GM18517 (cell line): ENCODE results near the gene CYP27A1.

Source experiments
- ATAC-seq: cut with Tn5 transposase; IDR thresholded peaks from one replicate; pipeline ENCODE4 v1.9.1; 2021; ENCODE audit warnings: mild to moderate bottlenecking, moderate library complexity; ENCODE audit not compliant: unreplicated experiment

CYP27A1 gene

GRCh38 chr2:218809515-218809914 is 27.6 kb downstream of the CYP27A1 start:
- ATAC-seq = no peak

GRCh38 chr2:218810256-218810655 is 28.3 kb downstream of the CYP27A1 start:
- ATAC-seq = no peak

- no peak for ATAC-seq
Observed at GRCh38 chr2:218811382-218811781, 29.4 kb downstream of the CYP27A1 start.

- ATAC-seq = no peak
Observed at GRCh38 chr2:218812096-218812815, 30.3 kb downstream of the CYP27A1 start.

GRCh38 chr2:218812861-218813260 is 30.9 kb downstream of the CYP27A1 start:
- no peak for ATAC-seq

- ATAC-seq = no peak
Observed at GRCh38 chr2:218813771-218814460, 32.0 kb downstream of the CYP27A1 start.

- no peak for ATAC-seq
Observed at GRCh38 chr2:218814540-218815243, 32.7 kb downstream of the CYP27A1 start.

- no peak for ATAC-seq
Observed at GRCh38 chr2:218815244-218815637, 33.3 kb downstream of the CYP27A1 start.

- no peak for ATAC-seq
Observed at GRCh38 chr2:218815649-218816048, 33.7 kb downstream of the CYP27A1 start.

- no peak for ATAC-seq
Observed at GRCh38 chr2:218816561-218817011, 34.6 kb downstream of the CYP27A1 start.

GRCh38 chr2:218819093-218819492 is 37.1 kb downstream of the CYP27A1 start:
- ATAC-seq = no peak

GRCh38 chr2:218820746-218821369 is 38.9 kb downstream of the CYP27A1 start:
- no peak for ATAC-seq

- ATAC-seq = no peak
Observed at GRCh38 chr2:218821605-218822211, 39.8 kb downstream of the CYP27A1 start.

GRCh38 chr2:218822622-218823021 is 40.7 kb downstream of the CYP27A1 start:
- no peak for ATAC-seq

GRCh38 chr2:218823196-218823855 is 41.4 kb downstream of the CYP27A1 start:
- no peak for ATAC-seq

GRCh38 chr2:218824004-218824403 is 42.1 kb downstream of the CYP27A1 start:
- ATAC-seq = no peak

GRCh38 chr2:218826791-218827190 is 44.8 kb downstream of the CYP27A1 start:
- ATAC-seq = no peak

- ATAC-seq = no peak
Observed at GRCh38 chr2:218827701-218828476, 45.9 kb downstream of the CYP27A1 start.

- ATAC-seq = no peak
Observed at GRCh38 chr2:218828477-218828778, 46.5 kb downstream of the CYP27A1 start.
